Measurements from ENCODE around the gene TARBP1.
"Not testable (repeated sequence)": the region's sequence is repeated elsewhere in the genome, so short reads cannot be mapped to it uniquely, and the experiment has no call there.

TARBP1 gene

GRCh38 chr1:234401658-234402057, 77.3 kb downstream of the TARBP1 start:
- Mint-ChIP-seq H3K4me1 (peaks cover 36% of the 10 kb centered on the region), H3K27ac (peak overlapping the region in 1 of 2 donors; percentile 91), H3K9me3 (no peaks in the 10 kb centered on the region), H3K27me3 (no peaks in the 10 kb centered on the region), H3K4me3 (peak overlapping the region; percentile 21 to 55)
- DNase-seq (no peak), ATAC-seq (no peak)

- H3K4me3 Mint-ChIP-seq, result peak overlapping the region; percentile 28 to 68
- H3K27ac Mint-ChIP-seq, result peak overlapping the region; percentile 13 to 91
- no peaks in the 10 kb centered on the region for H3K9me3 Mint-ChIP-seq
- peaks cover 36% of the 10 kb centered on the region for H3K4me1 Mint-ChIP-seq
- no peaks in the 10 kb centered on the region for H3K27me3 Mint-ChIP-seq
- ATAC-seq (peak; percentile 56), DNase-seq (no peak)
Observed at GRCh38 chr1:234400773-234401172, 78.2 kb downstream of the TARBP1 start.

GRCh38 chr1:234399515-234399914, 79.5 kb downstream of the TARBP1 start:
- not testable (repeated sequence) for H3K4me3 Mint-ChIP-seq, H3K27ac Mint-ChIP-seq, ATAC-seq, DNase-seq, H3K27me3 Mint-ChIP-seq, H3K9me3 Mint-ChIP-seq
- peaks cover 36% of the 10 kb centered on the region for H3K4me1 Mint-ChIP-seq

- ATAC-seq (no peak), DNase-seq (no peak)
- H3K27ac Mint-ChIP-seq, result peak overlapping the region in 1 of 2 donors; percentile 12
- H3K4me1 Mint-ChIP-seq, result peaks cover 36% of the 10 kb centered on the region
- H3K27me3 Mint-ChIP-seq, result no peaks in the 10 kb centered on the region
- H3K4me3 Mint-ChIP-seq, result peak overlapping the region in 1 of 2 donors; percentile 10
- no peaks in the 10 kb centered on the region for H3K9me3 Mint-ChIP-seq
Observed at GRCh38 chr1:234398849-234399381, 80.1 kb downstream of the TARBP1 start.

GRCh38 chr1:234397732-234398131, 81.2 kb downstream of the TARBP1 start:
- ATAC-seq (no peak), DNase-seq (no peak)
- Mint-ChIP-seq H3K27ac (no peak overlapping the region), H3K9me3 (no peaks in the 10 kb centered on the region), H3K27me3 (no peaks in the 10 kb centered on the region), H3K4me3 (no peak overlapping the region), H3K4me1 (peaks cover 29% of the 10 kb centered on the region)

- ATAC-seq (no peak), DNase-seq (no peak)
- H3K27me3 Mint-ChIP-seq, result no peaks in the 10 kb centered on the region
- H3K27ac Mint-ChIP-seq, result peak overlapping the region in 1 of 2 donors; percentile 75
- H3K4me1 Mint-ChIP-seq, result peaks cover 21% of the 10 kb centered on the region
- H3K9me3 Mint-ChIP-seq, result no peaks in the 10 kb centered on the region
- no peak overlapping the region for H3K4me3 Mint-ChIP-seq
Observed at GRCh38 chr1:234396871-234397270, 82.1 kb downstream of the TARBP1 start.

GRCh38 chr1:234396092-234396491, 82.9 kb downstream of the TARBP1 start:
- Mint-ChIP-seq H3K9me3 (no peaks in the 10 kb centered on the region), H3K4me1 (peaks cover 13% of the 10 kb centered on the region), H3K27me3 (no peaks in the 10 kb centered on the region), H3K4me3 (no peak overlapping the region), H3K27ac (peak overlapping the region in 1 of 2 donors; percentile 10)
- no peak for ATAC-seq
- no peak for DNase-seq

GRCh38 chr1:234395297-234395696, 83.7 kb downstream of the TARBP1 start:
- ATAC-seq (no peak), DNase-seq (no peak)
- H3K9me3 Mint-ChIP-seq, result no peaks in the 10 kb centered on the region
- H3K4me1 Mint-ChIP-seq, result peaks cover 5% of the 10 kb centered on the region
- H3K27me3 Mint-ChIP-seq, result no peaks in the 10 kb centered on the region
- no peak overlapping the region for H3K4me3 Mint-ChIP-seq
- H3K27ac Mint-ChIP-seq, result peak overlapping the region; percentile 12 to 63

- H3K9me3 Mint-ChIP-seq, result no peaks in the 10 kb centered on the region
- H3K4me1 Mint-ChIP-seq, result no peaks in the 10 kb centered on the region
- ATAC-seq, result no peak
- H3K4me3 Mint-ChIP-seq, result no peak overlapping the region
- H3K27me3 Mint-ChIP-seq, result no peaks in the 10 kb centered on the region
- no peak for DNase-seq
- no peak overlapping the region for H3K27ac Mint-ChIP-seq
Observed at GRCh38 chr1:234393190-234393589, 85.8 kb downstream of the TARBP1 start.

- no peaks in the 10 kb centered on the region for H3K9me3 Mint-ChIP-seq
- H3K27me3 Mint-ChIP-seq, result no peaks in the 10 kb centered on the region
- no peak overlapping the region for H3K4me3 Mint-ChIP-seq
- ATAC-seq, result no peak
- no peak for DNase-seq
- H3K4me1 Mint-ChIP-seq, result peaks cover 6% of the 10 kb centered on the region
- no peak overlapping the region for H3K27ac Mint-ChIP-seq
Observed at GRCh38 chr1:234388094-234388493, 90.9 kb downstream of the TARBP1 start.

- peaks cover 6% of the 10 kb centered on the region for H3K4me1 Mint-ChIP-seq
- no peak overlapping the region for H3K4me3 Mint-ChIP-seq
- H3K9me3 Mint-ChIP-seq, result no peaks in the 10 kb centered on the region
- DNase-seq (no peak), ATAC-seq (no peak)
- H3K27ac Mint-ChIP-seq, result no peak overlapping the region
- no peaks in the 10 kb centered on the region for H3K27me3 Mint-ChIP-seq
Observed at GRCh38 chr1:234386122-234386521, 92.9 kb downstream of the TARBP1 start.

- DNase-seq (no peak), ATAC-seq (no peak)
- Mint-ChIP-seq H3K27ac (peak overlapping the region in 1 of 2 donors; percentile 10), H3K4me3 (no peak overlapping the region), H3K27me3 (no peaks in the 10 kb centered on the region), H3K9me3 (peaks cover 8 to 11% of the 10 kb centered on the region in 2 donors), H3K4me1 (peaks cover 33% of the 10 kb centered on the region)
Observed at GRCh38 chr1:234381699-234382555, 97.1 kb downstream of the TARBP1 start.

- Mint-ChIP-seq H3K9me3 (peaks cover 8 to 11% of the 10 kb centered on the region in 2 donors), H3K4me1 (peaks cover 45% of the 10 kb centered on the region)
- H3K27me3 Mint-ChIP-seq, DNase-seq, H3K27ac Mint-ChIP-seq, H3K4me3 Mint-ChIP-seq, ATAC-seq: not testable (repeated sequence)
Observed at GRCh38 chr1:234379591-234380109, 99.3 kb downstream of the TARBP1 start.

GRCh38 chr1:234375672-234376071, 103.3 kb downstream of the TARBP1 start:
- H3K4me1 Mint-ChIP-seq, result peaks cover 64% of the 10 kb centered on the region
- H3K27ac Mint-ChIP-seq, result peak overlapping the region; percentile 42 to 81
- peaks cover 8 to 11% of the 10 kb centered on the region in 2 donors for H3K9me3 Mint-ChIP-seq
- peak overlapping the region in 1 of 2 donors; percentile 10 for H3K4me3 Mint-ChIP-seq
- ATAC-seq (no peak), DNase-seq (no peak)
- H3K27me3 Mint-ChIP-seq, result no peaks in the 10 kb centered on the region

GRCh38 chr1:234373959-234374254, 105.1 kb downstream of the TARBP1 start:
- H3K4me1 Mint-ChIP-seq, result peaks cover 55% of the 10 kb centered on the region
- H3K27ac Mint-ChIP-seq, result peak overlapping the region; percentile 100

More at GRCh38 chr1:234373959-234374254, 105.1 kb downstream of the TARBP1 start:
- DNase-seq (no peak), ATAC-seq (peak; percentile 47)
- Mint-ChIP-seq H3K9me3 (peaks cover under 1 to 2% of the 10 kb centered on the region in 2 donors), H3K4me3 (peak overlapping the region; percentile 89 to 97), H3K27me3 (no peaks in the 10 kb centered on the region)

All from stimulated activated naive CD8-positive, alpha-beta T cell treated with anti-CD3 and anti-CD28 coated beads, Interleukin-15, amount 100 ng/mL, for 72 hours (primary cell).